ENCODE data around the gene FSHR.
A peak's percentile ranks its signal among the peaks of the same experiment; 100 is the strongest.

Gene FSHR

DNA sequence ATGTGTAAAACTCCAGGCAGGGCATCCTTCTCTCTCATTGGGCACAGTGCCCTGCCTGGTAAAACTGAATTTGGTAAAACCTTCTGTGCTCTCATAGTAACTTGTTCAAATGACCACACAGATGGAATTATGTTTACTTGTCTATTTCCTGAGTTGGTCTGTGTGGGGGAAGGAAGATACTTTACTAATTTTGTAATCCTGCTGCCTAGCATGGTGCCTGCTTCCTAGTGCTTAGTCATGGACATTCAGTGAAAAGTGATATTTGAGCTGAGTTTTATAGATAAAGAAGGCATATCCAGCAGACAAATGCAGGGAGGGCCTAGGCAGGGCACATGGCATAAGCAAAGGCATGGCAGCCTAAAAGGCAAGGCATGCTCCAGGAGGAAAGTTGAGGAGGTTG lies 199.4 kb downstream of the FSHR start:
- DNase-seq (ENCODE audit: low read depth) = no peak

DNA sequence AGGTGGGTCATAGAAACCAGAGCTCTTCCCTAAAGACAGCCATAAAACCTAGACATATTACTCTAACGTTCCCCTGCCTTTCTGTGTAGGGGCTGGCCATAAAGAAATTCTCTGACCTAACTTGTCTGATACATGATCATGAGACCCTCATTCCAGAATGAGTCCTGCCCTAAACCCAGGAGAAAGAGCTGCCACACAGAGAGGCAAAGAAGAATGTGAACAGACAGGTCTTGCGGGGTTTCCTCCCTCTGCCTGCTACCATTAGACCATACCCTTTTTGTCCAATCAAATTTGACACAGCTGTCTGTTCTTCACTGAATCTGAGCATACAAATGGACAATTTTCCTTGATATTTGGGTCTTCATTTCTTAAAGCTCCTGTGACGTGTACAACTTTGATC lies 200.0 kb downstream of the FSHR start:
- DNase-seq (ENCODE audit: low read depth) = no peak

- no peak for DNase-seq (ENCODE audit: low read depth)
These were observed 201.7 kb downstream of the FSHR start for GRCh38 chr2:48952614-48953013.

DNA sequence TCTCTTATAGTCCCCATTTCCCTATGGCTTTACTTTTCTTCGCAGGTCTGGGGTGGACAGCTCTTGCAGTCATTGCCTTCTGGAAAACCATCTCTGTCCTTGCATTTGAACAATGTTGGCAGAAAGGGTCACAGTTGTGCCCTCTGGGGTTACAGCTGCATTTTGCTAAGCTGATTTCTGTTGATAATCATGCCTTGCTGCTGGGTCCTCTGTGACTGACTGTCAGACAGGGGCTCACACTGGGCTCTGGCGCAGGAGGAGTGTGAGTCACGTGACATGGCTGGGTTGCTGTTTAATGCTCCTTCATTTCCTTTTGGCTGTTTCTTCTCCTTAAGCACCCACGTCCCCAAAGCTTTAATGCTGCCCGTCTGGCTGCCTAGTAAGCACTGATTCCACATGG lies 202.2 kb downstream of the FSHR start:
- no peak for DNase-seq (ENCODE audit: low read depth)

- no peak for DNase-seq (ENCODE audit: low read depth)
These were observed 205.8 kb downstream of the FSHR start for GRCh38 chr2:48948400-48949125.

GRCh38 chr2:48946449-48947048 lies 207.8 kb downstream of the FSHR start:
- peak; percentile 52 for DNase-seq (ENCODE audit: low read depth)

GRCh38 chr2:48944956-48945355 lies 209.4 kb downstream of the FSHR start:
- DNase-seq (ENCODE audit: low read depth) = no peak

DNA sequence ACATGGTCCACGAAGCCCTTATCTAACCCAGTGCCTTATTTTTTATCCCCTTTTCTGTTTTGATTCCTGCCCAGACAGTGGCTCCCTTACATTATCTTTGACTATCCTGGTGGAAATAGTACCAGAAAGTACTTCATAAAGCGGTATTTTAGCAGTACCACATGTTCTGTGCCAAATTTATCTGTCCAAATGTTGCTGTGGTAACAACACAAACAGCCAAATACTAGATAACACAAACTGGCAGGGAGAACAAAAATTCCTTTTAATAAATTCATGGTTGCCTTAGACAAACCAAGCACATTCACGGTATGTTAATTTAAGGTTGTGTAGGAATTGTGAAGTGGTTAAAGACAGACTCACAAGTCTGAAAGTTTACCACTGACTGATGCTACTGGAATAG lies 210.9 kb downstream of the FSHR start:
- no peak for DNase-seq (ENCODE audit: low read depth)

GRCh38 chr2:48941908-48942307 lies 212.4 kb downstream of the FSHR start:
- no peak for DNase-seq (ENCODE audit: low read depth)

DNA sequence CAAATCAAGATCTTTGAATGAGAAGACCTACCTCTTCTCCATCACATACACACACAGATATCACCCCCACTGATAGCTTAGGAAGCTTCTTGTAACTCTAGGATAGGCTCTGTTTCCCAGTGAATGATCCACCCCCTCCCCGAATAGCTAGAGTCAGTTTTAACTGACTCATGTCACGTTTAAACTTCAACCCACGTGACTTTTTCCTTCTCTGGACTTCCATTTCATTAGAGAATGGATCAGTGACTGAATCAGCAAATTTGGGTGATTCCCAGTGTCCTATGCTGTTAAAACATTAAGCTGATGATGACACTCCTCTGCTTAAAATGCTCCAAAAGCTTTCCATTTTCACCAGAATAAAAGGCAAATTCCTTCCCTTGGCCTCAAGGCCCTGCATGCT lies 212.9 kb downstream of the FSHR start:
- DNase-seq (ENCODE audit: low read depth) = no peak

DNA sequence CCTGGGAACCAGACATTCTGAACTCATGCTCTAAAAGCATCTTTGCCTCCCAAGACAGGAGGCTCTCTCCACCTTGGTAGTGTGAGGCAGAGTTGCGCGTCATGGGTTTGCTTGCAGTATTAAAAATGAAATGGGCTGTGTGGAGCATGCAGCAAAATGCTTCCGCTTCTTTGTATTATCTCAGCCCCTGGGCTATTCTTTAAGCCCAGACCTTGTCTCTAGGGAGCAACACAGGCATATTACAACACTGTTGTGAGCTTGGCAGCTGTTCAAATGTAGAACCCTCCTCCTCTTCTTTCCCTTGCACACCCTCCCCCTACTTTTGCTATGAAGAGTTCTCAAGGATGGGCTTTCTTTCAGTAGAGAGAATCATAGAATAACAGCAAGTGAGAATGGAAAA lies 213.7 kb downstream of the FSHR start:
- DNase-seq (ENCODE audit: low read depth) = no peak

GRCh38 chr2:48939232-48939631 lies 215.1 kb downstream of the FSHR start:
- no peak for DNase-seq (ENCODE audit: low read depth)

GRCh38 chr2:48938231-48938630 lies 216.1 kb downstream of the FSHR start:
- DNase-seq (ENCODE audit: low read depth) = no peak

- DNase-seq (ENCODE audit: low read depth) = no peak
These were observed 219.5 kb downstream of the FSHR start for GRCh38 chr2:48934807-48935206.

- no peak for DNase-seq (ENCODE audit: low read depth)
These were observed 220.4 kb downstream of the FSHR start for GRCh38 chr2:48933828-48934497.

- DNase-seq (ENCODE audit: low read depth) = no peak
These were observed 221.6 kb downstream of the FSHR start for GRCh38 chr2:48932667-48933066.

- DNase-seq (ENCODE audit: low read depth) = no peak
These were observed 224.6 kb downstream of the FSHR start for GRCh38 chr2:48929571-48930301.

GRCh38 chr2:48927355-48927754 lies 227.0 kb downstream of the FSHR start:
- DNase-seq (ENCODE audit: low read depth) = no peak

DNA sequence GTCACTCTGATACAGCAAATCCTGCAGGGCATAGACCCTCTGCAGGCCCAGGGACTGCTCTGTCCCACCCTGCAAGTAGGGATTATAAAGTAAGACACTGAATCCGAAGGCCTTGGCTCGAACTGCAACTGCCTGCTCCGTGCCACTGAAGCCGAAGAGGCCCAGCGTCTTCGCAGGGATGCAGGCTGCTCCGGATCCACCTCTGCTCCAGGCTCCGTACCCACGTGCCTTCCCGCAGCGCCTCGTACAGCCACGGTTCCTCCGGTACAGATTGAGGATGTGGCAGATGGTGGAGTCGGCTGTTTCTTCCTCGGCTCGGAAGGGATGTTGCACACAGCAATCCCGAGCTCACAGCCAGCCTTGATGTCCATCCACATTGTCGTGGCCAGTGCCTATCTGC lies 238.4 kb downstream of the FSHR start:
- no peak for DNase-seq (ENCODE audit: low read depth)

DNA sequence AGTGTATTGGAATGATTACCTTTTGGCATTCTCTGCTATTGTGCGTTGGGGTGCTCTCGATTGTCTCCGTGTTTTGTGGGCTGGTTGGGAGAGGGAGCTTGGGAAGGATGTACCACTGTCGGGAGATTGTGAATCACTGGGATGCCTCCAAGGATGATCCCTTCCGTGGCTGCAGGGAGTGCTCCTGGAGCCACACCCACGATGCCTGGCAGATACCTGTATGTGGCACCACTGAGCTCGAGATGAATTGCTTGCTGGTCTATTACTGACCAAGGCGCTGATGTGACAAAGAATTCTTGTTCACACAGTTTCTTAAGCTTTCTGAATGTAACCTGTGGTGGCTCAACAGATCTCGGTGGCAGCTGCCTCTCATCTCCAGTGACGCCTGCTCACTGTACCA lies 239.1 kb downstream of the FSHR start:
- no peak for DNase-seq (ENCODE audit: low read depth)

GRCh38 chr2:48914477-48915089 lies 239.7 kb downstream of the FSHR start:
- DNase-seq (ENCODE audit: low read depth) = no peak

Data from ELR (cell line).